H1 (cell line): Measurements from ENCODE around the gene MRTFA. TPM values are rescaled to one million over a fixed set of nuclear protein-coding genes. Genes with fewer than 3 reads are reported as not detected.

Experiments
- CTCF ChIA-PET: fragments of 300-600 bp; sonication (Branson Sonifier 250); formaldehyde crosslinking; loops from one replicate; lab custom pipeline; 2021; ENCODE audit not compliant: partially characterized antibody; lab: Charles Lee
- POLR2A ChIA-PET: fragments of 300-600 bp; sonication (Branson Sonifier 250); formaldehyde crosslinking; loops from one replicate; lab custom pipeline; 2021; ENCODE audit warnings: inconsistent platforms; ENCODE audit not compliant: partially characterized antibody; lab: Charles Lee
- DNase-seq, 2 experiments: peaks; one replicate each; pipeline versions ENCODE4 v3.0.0 to v3.0.0-alpha.2; 2010 to 2022; ENCODE audit warnings: low spot score in 2 of 2, low read depth in 1 of 2, mixed read lengths in 1 of 2
- FAIRE-seq: peaks from 2 replicates; lab custom pipeline; 2011; peaks lifted over from hg19 to GRCh38; lab: Jason Lieb, UNC
- H2AFZ ChIP-seq: 2 replicates; pipeline ENCODE4 v1.8.1; 2012; ENCODE audit warnings: low read length, inconsistent platforms
- H2AK5ac ChIP-seq: 2 replicates; pipeline ENCODE4 v1.6.1; 2013; ENCODE audit warnings: low read depth, low read length
- H2BK120ac ChIP-seq: replicated peaks from 2 replicates; pipeline ENCODE3; 2013; ENCODE audit warnings: low read depth, low read length, inconsistent platforms
- H2BK12ac ChIP-seq: 2 replicates; pipeline ENCODE4 v1.6.1; 2013; ENCODE audit warnings: low read depth, low read length
- H2BK15ac ChIP-seq: 2 replicates; pipeline ENCODE4 v1.6.1; 2013; ENCODE audit warnings: low read length
- H2BK20ac ChIP-seq: 2 replicates; pipeline ENCODE4 v1.6.1; 2013; ENCODE audit warnings: low read length
- H2BK5ac ChIP-seq: 2 replicates; pipeline ENCODE4 v1.6.1; 2013; ENCODE audit warnings: low read depth, low read length
- H3K14ac ChIP-seq: 2 replicates; pipeline ENCODE4 v1.6.1; 2013; ENCODE audit warnings: inconsistent platforms; ENCODE audit not compliant: insufficient read length
- H3K18ac ChIP-seq: 2 replicates; pipeline ENCODE4 v1.6.1; 2013; ENCODE audit warnings: low read length; ENCODE audit errors: extremely low read depth
- H3K23ac ChIP-seq: 2 replicates; pipeline ENCODE4 v1.6.1; 2013; ENCODE audit warnings: inconsistent platforms; ENCODE audit not compliant: insufficient read length
- H3K23me2 ChIP-seq: 2 replicates; pipeline ENCODE4 v1.6.1; 2013; ENCODE audit warnings: low read depth, low read length
- H3K27ac ChIP-seq: 2 replicates; pipeline ENCODE4 v1.6.1; 2011; ENCODE audit warnings: low read depth, low read length, inconsistent platforms
- H3K27me3 ChIP-seq, 4 experiments: replicated peaks in 1 of 4; 1 replicate in 1 of 4; 2 replicates in 3 of 4; pipeline versions ENCODE4 v1.6.1 to v1.8.1; 2011 to 2013; ENCODE audit warnings: low read length in 3 of 4, mild to moderate bottlenecking in 3 of 4, inconsistent platforms in 2 of 4, mixed read lengths in 2 of 4, moderate library complexity in 1 of 4; ENCODE audit not compliant: control insufficient read depth in 3 of 4, insufficient read depth in 3 of 4; ENCODE audit errors: extremely low read depth in 1 of 4
- H3K36me3 ChIP-seq, 4 experiments: 2 replicates each; pipeline versions ENCODE4 v1.6.1 to v1.8.1; 2011 to 2013; ENCODE audit warnings: mild to moderate bottlenecking in 4 of 4, low read length in 3 of 4, moderate library complexity in 2 of 4, control low read depth in 1 of 4, inconsistent platforms in 1 of 4; ENCODE audit not compliant: insufficient read depth in 4 of 4, control insufficient read depth in 2 of 4
- H3K4ac ChIP-seq: replicated peaks from 2 replicates; pipeline ENCODE3; 2013; ENCODE audit warnings: low read length, low read depth, mixed read lengths, inconsistent platforms; ENCODE audit not compliant: insufficient read length
- H3K4me1 ChIP-seq, 4 experiments: replicated peaks in 1 of 4; 1 replicate in 1 of 4; 2 replicates in 3 of 4; pipeline versions ENCODE4 v1.6.1 to v1.8.1; 2011 to 2013; ENCODE audit warnings: low read length in 3 of 4, inconsistent platforms in 2 of 4, mixed read lengths in 1 of 4; ENCODE audit not compliant: insufficient read depth in 4 of 4, control insufficient read depth in 3 of 4
- H3K4me2 ChIP-seq, 2 experiments: 2 replicates each; pipeline versions ENCODE4 v1.6.1 to v1.8.1; 2011 to 2013; ENCODE audit warnings: low read depth in 2 of 2, low read length in 2 of 2, control low read depth in 1 of 2, inconsistent platforms in 1 of 2, mild to moderate bottlenecking in 1 of 2; ENCODE audit not compliant: insufficient read depth in 1 of 2
- H3K4me3 ChIP-seq, 4 experiments: fragments of 200-600, 300-600 bp in 1 of 4; sonication (generic), shearing (Covaris generic), sonication (Bioruptor Twin) in 1 of 4; 2 replicates each; pipeline versions ENCODE4 v1.5.1 to v1.8.1; 2011 to 2016; ENCODE audit warnings: low read length in 4 of 4, low read depth in 3 of 4, control low read depth in 2 of 4, inconsistent platforms in 2 of 4, mild to moderate bottlenecking in 2 of 4, mixed read lengths in 1 of 4, moderate library complexity in 1 of 4; ENCODE audit not compliant: insufficient read depth in 2 of 4; ENCODE audit errors: extremely low read depth in 1 of 4
- H3K56ac ChIP-seq: replicated peaks from 2 replicates; pipeline ENCODE3; 2013; ENCODE audit warnings: low read depth, mild to moderate bottlenecking, mixed read lengths, low read length, inconsistent platforms; ENCODE audit not compliant: insufficient read length
- H3K79me1 ChIP-seq: 2 replicates; pipeline ENCODE4 v1.6.1; 2013; ENCODE audit warnings: low read depth, low read length, control low read depth
- H3K79me2 ChIP-seq, 2 experiments: 2 replicates each; pipeline versions ENCODE4 v1.6.1 to v1.8.1; 2012 to 2013; ENCODE audit warnings: low read length in 2 of 2, mild to moderate bottlenecking in 2 of 2, inconsistent platforms in 1 of 2; ENCODE audit not compliant: insufficient read depth in 2 of 2, control insufficient read depth in 1 of 2
- H3K9ac ChIP-seq, 4 experiments: replicated peaks in 1 of 4; 1 replicate in 1 of 4; 2 replicates in 3 of 4; pipeline versions ENCODE4 v1.6.1 to v1.8.1; 2011 to 2013; ENCODE audit warnings: low read depth in 3 of 4, low read length in 3 of 4, control low read depth in 2 of 4, mild to moderate bottlenecking in 2 of 4, moderate library complexity in 2 of 4, inconsistent platforms in 1 of 4; ENCODE audit errors: extremely low read depth in 1 of 4
- H3K9me3 ChIP-seq, 2 experiments: 2 replicates each; pipeline versions ENCODE4 v1.6.1 to v1.8.1; 2012 to 2013; ENCODE audit warnings: mild to moderate bottlenecking in 2 of 2, moderate library complexity in 2 of 2, control low read depth in 1 of 2, inconsistent platforms in 1 of 2, low read depth in 1 of 2, low read length in 1 of 2, mixed read lengths in 1 of 2; ENCODE audit not compliant: insufficient read depth in 2 of 2
- H4K20me1 ChIP-seq, 2 experiments: replicated peaks in 1 of 2; 2 replicates each; pipeline versions ENCODE3 to v1.8.1; 2011 to 2013; ENCODE audit warnings: inconsistent platforms in 2 of 2, low read length in 2 of 2, mild to moderate bottlenecking in 1 of 2; ENCODE audit not compliant: insufficient read depth in 2 of 2, control insufficient read depth in 1 of 2
- H4K5ac ChIP-seq: 2 replicates; pipeline ENCODE4 v1.6.1; 2013; ENCODE audit warnings: low read length, low read depth, mixed read lengths, inconsistent platforms; ENCODE audit not compliant: insufficient read length
- H4K8ac ChIP-seq: 2 replicates; pipeline ENCODE4 v1.8.0; 2013; ENCODE audit warnings: mild to moderate bottlenecking, moderate library complexity, low read length, inconsistent platforms; ENCODE audit not compliant: insufficient read depth; ENCODE audit errors: extremely low read depth
- H4K91ac ChIP-seq: replicated peaks from 2 replicates; pipeline ENCODE3; 2013; ENCODE audit warnings: low read length, mixed read lengths, inconsistent platforms; ENCODE audit not compliant: insufficient read length
- BACH1 ChIP-seq: IDR thresholded peaks from 2 replicates; pipeline ENCODE4 v1.6.1; 2012; ENCODE audit warnings: low read length, improper control_type of control experiment
- CREB1 ChIP-seq: IDR thresholded peaks from 2 replicates; pipeline ENCODE4 v1.6.1; 2012; ENCODE audit warnings: inconsistent platforms
- GABPA ChIP-seq: IDR thresholded peaks from 2 replicates; pipeline ENCODE4 v1.6.1; 2011; ENCODE audit warnings: mild to moderate bottlenecking, low read length, moderate library complexity, borderline replicate concordance; ENCODE audit not compliant: insufficient read depth
- RAD21 ChIP-seq, 2 experiments: IDR thresholded peaks in 1 of 2; conservative IDR thresholded peaks in 1 of 2; 2 replicates each; pipeline ENCODE4 v1.6.1; 2011; ENCODE audit warnings: low read depth in 2 of 2, low read length in 2 of 2, improper control_type of control experiment in 1 of 2, inconsistent platforms in 1 of 2, mild to moderate bottlenecking in 1 of 2, moderate library complexity in 1 of 2
- WGBS, 2 experiments: shearing (Covaris generic) in 1 of 2; methylation state at CpG; one replicate each; pipeline versions ENCODE4 v1.1.6 to v1.1.7; 2013 to 2015; ENCODE audit warnings: low lambda C conversion rate in 2 of 2, mixed read lengths in 2 of 2, inconsistent platforms in 1 of 2, low coverage in 1 of 2, missing lambda C conversion rate in 1 of 2; ENCODE audit not compliant: insufficient replicate concordance in 2 of 2, insufficient coverage in 1 of 2, insufficient read length in 1 of 2; ENCODE audit errors: extremely low coverage in 1 of 2, missing lambda C conversion rate in 1 of 2; 5-methylcytosine and 5-hydroxymethylcytosine counted together
- polyA plus RNA-seq, 7 experiments: library from polyadenylated mRNA; depleted of rRNA in 3 of 7; stranded (reverse) in 5 of 7; unstranded in 2 of 7; fragments of >200 nt in 5 of 7; fragments of 200-250 nt in 2 of 7; gene quantifications; 1 replicate in 5 of 7; 2 replicates in 1 of 7; 4 replicates in 1 of 7; pipeline versions ENCODE4 v1.2.1 to v1.2.3, GENCODE V29; 2011 to 2013; ENCODE audit warnings: missing spikeins in 2 of 7, mixed read lengths in 2 of 7
- total RNA-seq: library from RNA; stranded (reverse); fragmentation: NEBNext Ultra II Directional; extraction: Animal tissue kit (Norgen Biotek cat#: 25700); gene quantifications from 2 replicates; pipeline ENCODE4 v1.2.1, GENCODE V29; 2021
- TF ChIP-seq, protein P1 (sequence below): IDR thresholded peaks from 2 replicates; pipeline ENCODE4 v1.6.1; 2012; ENCODE audit warnings: inconsistent platforms

MRTFA gene
- total and polyA plus RNA-seq, 2 of the 8 experiments (the other 6 are each of a cell fraction or from before 2014, with no cell fraction given) = 5.4 to 37.9 TPM

- Histone ChIP-seq H3K14ac (no peak overlapping the region), H3K4me1 (peaks cover 0 to 2% (median under 1%) of the 10 kb centered on the region in 4 experiments; a peak in 3 of 7 replicates), H3K36me3 (no peaks in the 10 kb centered on the region), H2BK15ac (no peak overlapping the region), H4K5ac (no peak overlapping the region), H3K56ac (no peak overlapping the region), H3K9ac (no peak overlapping the region), H4K91ac (no peak overlapping the region), H4K20me1 (peaks cover 0 to 5% of the 10 kb centered on the region in 2 experiments), H4K8ac (no peak overlapping the region), H2BK120ac (no peak overlapping the region), H3K27ac (no peak overlapping the region), H2AFZ (no peak overlapping the region), H3K79me2 (no peaks in the 10 kb centered on the region), H3K18ac (no peak overlapping the region), H2BK5ac (no peak overlapping the region), H3K4me2 (no peak overlapping the region), H3K9me3 (no peaks in the 10 kb centered on the region), H3K23me2 (no peaks in the 10 kb centered on the region), H3K23ac (no peak overlapping the region), H3K27me3 (no peaks in the 10 kb centered on the region), H3K4me3 (no peak overlapping the region), H3K79me1 (0 out of 2 replicates have a peak, but pooled peaks cover 2% of the 10 kb centered on the region), H2BK20ac (no peak overlapping the region), H3K4ac (no peak overlapping the region), H2AK5ac (no peak overlapping the region), H2BK12ac (no peak overlapping the region)
- WGBS, 2 experiments = 90% methylated on average over 3 of the region's 3 CpGs; no CpG with 5 or more reads in 1 of the 2 experiments
- CTCF ChIA-PET = interaction anchor here (0.6 to 1.5 kb wide), 4 partner anchors 34 to 919 kb away, joined by 3 to 4 read pairs (median 4); no protein-coding TSS in a partner anchor
- FAIRE-seq (no peak), DNase-seq (no peak)
- POLR2A ChIA-PET = interaction anchor here (1.4 kb wide), 1 partner anchor 46 kb away, joined by 3 read pairs; no protein-coding TSS in a partner anchor
- TF ChIP-seq BACH1 (no peak), RAD21 (IDR thresholded peaks at IDR 0.05 in 1 of 2, conservative IDR thresholded peaks at IDR 0.05 in 1 of 2; ENCODE audit: low read depth in 2 of 2, low read length in 2 of 2) (no peak), GABPA (no peak), CREB1 (no peak)
- TF ChIP-seq, protein P1, sequence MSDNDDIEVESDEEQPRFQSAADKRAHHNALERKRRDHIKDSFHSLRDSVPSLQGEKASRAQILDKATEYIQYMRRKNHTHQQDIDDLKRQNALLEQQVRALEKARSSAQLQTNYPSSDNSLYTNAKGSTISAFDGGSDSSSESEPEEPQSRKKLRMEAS = no peak
These were observed 241.9 kb downstream of the MRTFA start for GRCh38 chr22:40394607-40395006.
